WTC11 (cell line): Measurements from ENCODE around the gene ERP44. TPM values are rescaled to one million over a fixed set of nuclear protein-coding genes. Genes with fewer than 3 reads are reported as not detected.

ENCODE experiments used
- ATAC-seq: fragments of 200-7000 bp; cut with Tn5 transposase; 2 replicates; pipeline ENCODE4 v1.10.0; 2021; ENCODE audit warnings: mild to moderate bottlenecking, moderate library complexity
- CTCF ChIA-PET: fragments of 300-600 bp; sonication (Branson Sonifier 250); formaldehyde crosslinking; loops from one replicate; lab custom pipeline; 2021; ENCODE audit warnings: antibody characterized with exemption; lab: Charles Lee
- POLR2A ChIA-PET: fragments of 350-600 bp; sonication (Branson Sonifier 250); formaldehyde crosslinking; loops from one replicate; lab custom pipeline; 2021; ENCODE audit warnings: antibody characterized with exemption; lab: Charles Lee
- DNase-seq: peaks from one replicate; pipeline ENCODE4 v3.0.0; 2021; ENCODE audit warnings: low spot score
- H3K27ac Mint-ChIP-seq: 2 replicates; pipeline ENCODE4 v1.8.0; 2021; ENCODE audit warnings: mixed read lengths
- H3K27me3 Mint-ChIP-seq: 2 replicates; pipeline ENCODE4 v1.8.0; 2021; ENCODE audit warnings: low read depth, mild to moderate bottlenecking, moderate library complexity, mixed read lengths
- H3K36me3 Mint-ChIP-seq: 2 replicates; pipeline ENCODE4 v1.8.0; 2021; ENCODE audit warnings: mixed read lengths
- H3K4me1 Mint-ChIP-seq: 2 replicates; pipeline ENCODE4 v1.8.0; 2022; ENCODE audit warnings: mixed read lengths
- H3K4me3 Mint-ChIP-seq: 2 replicates; pipeline ENCODE4 v1.8.0; 2021; ENCODE audit warnings: mild to moderate bottlenecking, moderate library complexity, mixed read lengths
- H3K9me3 Mint-ChIP-seq: 2 replicates; pipeline ENCODE4 v1.8.0; 2021; ENCODE audit warnings: mixed read lengths
- ATF1 ChIP-seq: sonication (generic); formaldehyde crosslinking; IDR thresholded peaks from 2 replicates; pipeline ENCODE4 v1.8.1; 2023; ENCODE audit warnings: mild to moderate bottlenecking, moderate library complexity, missing genetic modification reagents
- EMX1 ChIP-seq: fragments of 250-450 bp; sonication (Bioruptor Pico); IDR thresholded peaks from 2 replicates; pipeline ENCODE4 v1.8.0; 2021; ENCODE audit warnings: mild to moderate bottlenecking
- FOXK1 ChIP-seq: sonication (generic); formaldehyde crosslinking; IDR thresholded peaks from 2 replicates; pipeline ENCODE4 v1.8.0; 2022; ENCODE audit warnings: mild to moderate bottlenecking, moderate library complexity, missing genetic modification reagents
- GABPB1 ChIP-seq: sonication (generic); formaldehyde crosslinking; IDR thresholded peaks from 2 replicates; pipeline ENCODE4 v1.8.1; 2023; ENCODE audit warnings: mild to moderate bottlenecking, missing genetic modification reagents
- GTF2I ChIP-seq: fragments of 250-450 bp; sonication (Bioruptor Pico); conservative IDR thresholded peaks from 2 replicates; pipeline ENCODE4 v1.4.0; 2021; ENCODE audit warnings: mild to moderate bottlenecking
- IRF2 ChIP-seq: sonication (generic); formaldehyde crosslinking; IDR thresholded peaks from 2 replicates; pipeline ENCODE4 v1.8.0; 2022; ENCODE audit warnings: low read depth, missing genetic modification reagents, borderline replicate concordance
- JAZF1 ChIP-seq: fragments of 250-450 bp; sonication (Bioruptor Pico); IDR thresholded peaks from 2 replicates; pipeline ENCODE4 v1.9.0; 2021; ENCODE audit warnings: moderate library complexity, mild to moderate bottlenecking, inconsistent platforms
- MXD4 ChIP-seq: fragments of 250-450 bp; sonication (Bioruptor Pico); IDR thresholded peaks from 2 replicates; pipeline ENCODE4 v1.8.0; 2021; ENCODE audit warnings: mild to moderate bottlenecking, moderate library complexity, borderline replicate concordance
- MYBL2 ChIP-seq: sonication (generic); formaldehyde crosslinking; IDR thresholded peaks from 2 replicates; pipeline ENCODE4 v1.8.1; 2023; ENCODE audit warnings: mild to moderate bottlenecking, moderate library complexity, missing genetic modification reagents
- RELA ChIP-seq: sonication (generic); formaldehyde crosslinking; IDR thresholded peaks from 2 replicates; pipeline ENCODE4 v1.8.1; 2022; ENCODE audit warnings: missing genetic modification reagents, mild to moderate bottlenecking, borderline replicate concordance
- TEAD4 ChIP-seq: sonication (generic); formaldehyde crosslinking; IDR thresholded peaks from 2 replicates; pipeline ENCODE4 v1.8.0; 2022; ENCODE audit warnings: mild to moderate bottlenecking, missing genetic modification reagents
- ZNF121 ChIP-seq: sonication (generic); formaldehyde crosslinking; IDR thresholded peaks from 2 replicates; pipeline ENCODE4 v1.8.0; 2023; ENCODE audit warnings: missing genetic modification reagents
- ZNF219 ChIP-seq: sonication (generic); formaldehyde crosslinking; IDR thresholded peaks from 2 replicates; pipeline ENCODE4 v1.8.0; 2023; ENCODE audit warnings: missing genetic modification reagents, mild to moderate bottlenecking, borderline replicate concordance
- ZNF671 ChIP-seq: fragments of 250-450 bp; sonication (Bioruptor Pico); IDR thresholded peaks from 2 replicates; pipeline ENCODE4 v1.8.0; 2021; ENCODE audit warnings: mild to moderate bottlenecking
- total RNA-seq: library from RNA; stranded (reverse); gene quantifications from 3 replicates; pipeline ENCODE4 v1.2.3, GENCODE V29; 2021
- TF ChIP-seq, protein P1 (sequence below): fragments of 250-450 bp; sonication (Bioruptor Pico); conservative IDR thresholded peaks from 2 replicates; pipeline ENCODE4 v1.9.0; 2021; ENCODE audit warnings: mild to moderate bottlenecking
- TF ChIP-seq, protein P2 (sequence below): fragments of 250-450 bp; sonication (Bioruptor Pico); IDR thresholded peaks from 2 replicates; pipeline ENCODE4 v1.9.0; 2021; ENCODE audit warnings: moderate library complexity, mild to moderate bottlenecking, inconsistent platforms, borderline replicate concordance
- TF ChIP-seq, protein P3 (sequence below): sonication (generic); formaldehyde crosslinking; conservative IDR thresholded peaks from 2 replicates; pipeline ENCODE4 v1.8.1; 2022; ENCODE audit warnings: mild to moderate bottlenecking, missing genetic modification reagents
- TF ChIP-seq, protein P4 (sequence below): sonication (generic); formaldehyde crosslinking; IDR thresholded peaks from 2 replicates; pipeline ENCODE4 v1.8.1; 2023; ENCODE audit warnings: mild to moderate bottlenecking, missing genetic modification reagents

Gene ERP44
- total RNA-seq, 1 experiment from 2014 or later = 13.7 TPM

DNA sequence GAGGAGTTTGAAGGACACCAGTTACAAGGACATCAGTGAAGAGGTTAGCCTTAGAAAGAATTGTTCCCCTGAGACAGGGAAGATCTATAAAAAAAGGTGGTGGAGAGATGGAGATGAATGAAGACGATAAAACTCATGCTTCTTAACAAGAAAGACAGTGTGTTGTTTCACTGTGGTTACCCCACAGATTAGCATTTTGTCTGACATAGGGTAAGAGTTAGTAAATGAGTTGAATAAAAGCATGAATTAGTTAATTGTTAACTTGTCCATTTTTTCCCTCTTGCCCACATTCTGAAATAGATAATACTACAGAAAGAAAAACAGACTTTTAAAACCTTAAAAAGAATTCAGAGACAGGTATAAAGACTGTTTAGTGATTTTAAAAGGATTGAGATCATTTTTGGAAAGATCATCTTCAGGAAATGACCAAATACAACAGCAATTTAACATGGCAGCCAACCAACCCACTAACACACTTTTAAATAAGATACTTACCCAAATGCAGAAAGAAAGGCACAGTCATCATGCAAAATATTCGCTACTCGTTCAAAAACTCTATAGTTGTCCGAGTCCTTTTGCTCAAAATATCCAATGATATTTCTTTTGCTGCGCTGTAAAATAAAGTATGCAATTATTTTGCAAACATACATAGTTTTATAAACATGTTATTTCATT lies 78.5 kb downstream of the ERP44 start:
- Mint-ChIP-seq H3K4me3 (no peak overlapping the region), H3K4me1 (0 out of 2 replicates have a peak, but pooled peaks cover 3% of the 10 kb centered on the region), H3K36me3 (peaks cover 10% of the 10 kb centered on the region), H3K27me3 (no peaks in the 10 kb centered on the region), H3K27ac (no peak overlapping the region), H3K9me3 (no peaks in the 10 kb centered on the region)
- no peak for DNase-seq
- ChIA-PET POLR2A (no interaction called here), CTCF (no interaction called here)
- ATAC-seq = no peak
- TF ChIP-seq, protein P1, sequence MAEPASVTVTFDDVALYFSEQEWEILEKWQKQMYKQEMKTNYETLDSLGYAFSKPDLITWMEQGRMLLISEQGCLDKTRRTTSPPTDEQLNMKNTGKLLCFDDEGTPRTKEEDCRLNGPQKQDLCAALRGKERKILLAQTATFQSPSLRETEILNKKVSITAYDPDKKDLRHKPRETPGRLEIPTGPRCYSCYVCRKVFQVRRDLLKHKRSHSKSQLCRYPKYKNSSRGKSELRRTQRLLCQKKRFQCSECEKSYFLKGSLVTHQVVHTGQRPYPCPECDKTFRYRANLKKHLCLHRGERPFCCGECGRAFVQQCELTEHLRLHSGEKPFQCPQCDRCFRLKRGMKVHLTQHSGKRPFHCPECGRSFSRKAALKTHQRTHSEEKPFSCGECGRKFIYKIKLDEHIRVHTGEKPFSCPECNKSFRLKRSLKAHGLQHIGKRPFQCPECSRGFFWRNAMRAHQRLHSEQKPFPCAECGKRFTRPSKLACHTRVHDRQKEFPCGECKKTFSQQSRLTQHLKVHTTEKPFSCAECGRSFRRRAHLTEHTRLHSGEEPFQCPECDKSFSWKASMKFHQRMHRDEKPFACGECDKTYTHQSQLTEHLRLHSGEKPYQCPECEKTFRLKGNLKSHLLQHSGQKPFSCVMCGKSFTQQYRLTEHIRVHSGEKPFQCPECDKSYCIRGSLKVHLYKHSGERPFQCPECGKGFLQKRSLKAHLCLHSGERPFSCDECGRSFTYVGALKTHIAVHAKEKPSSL (CRISPR knock-in tag) = no peak
- TF ChIP-seq IRF2 (no peak), MYBL2 (CRISPR knock-in tag) (no peak), GTF2I (CRISPR knock-in tag) (no peak), RELA (no peak), FOXK1 (CRISPR knock-in tag) (no peak), ZNF219 (CRISPR knock-in tag) (no peak), ATF1 (CRISPR knock-in tag) (no peak)
- TF ChIP-seq, protein P2, sequence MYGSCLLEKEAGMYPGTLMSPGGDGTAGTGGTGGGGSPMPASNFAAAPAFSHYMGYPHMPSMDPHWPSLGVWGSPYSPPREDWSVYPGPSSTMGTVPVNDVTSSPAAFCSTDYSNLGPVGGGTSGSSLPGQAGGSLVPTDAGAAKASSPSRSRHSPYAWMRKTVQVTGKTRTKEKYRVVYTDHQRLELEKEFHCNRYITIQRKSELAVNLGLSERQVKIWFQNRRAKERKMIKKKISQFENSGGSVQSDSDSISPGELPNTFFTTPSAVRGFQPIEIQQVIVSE = no peak

- DNase-seq (no peak), ATAC-seq (no peak)
- TF ChIP-seq ZNF121 (no peak), EMX1 (no peak), ZNF671 (CRISPR knock-in tag) (no peak)
- TF ChIP-seq, protein P3, sequence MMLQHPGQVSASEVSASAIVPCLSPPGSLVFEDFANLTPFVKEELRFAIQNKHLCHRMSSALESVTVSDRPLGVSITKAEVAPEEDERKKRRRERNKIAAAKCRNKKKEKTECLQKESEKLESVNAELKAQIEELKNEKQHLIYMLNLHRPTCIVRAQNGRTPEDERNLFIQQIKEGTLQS (CRISPR knock-in tag) = no peak
- TF ChIP-seq, protein P4, sequence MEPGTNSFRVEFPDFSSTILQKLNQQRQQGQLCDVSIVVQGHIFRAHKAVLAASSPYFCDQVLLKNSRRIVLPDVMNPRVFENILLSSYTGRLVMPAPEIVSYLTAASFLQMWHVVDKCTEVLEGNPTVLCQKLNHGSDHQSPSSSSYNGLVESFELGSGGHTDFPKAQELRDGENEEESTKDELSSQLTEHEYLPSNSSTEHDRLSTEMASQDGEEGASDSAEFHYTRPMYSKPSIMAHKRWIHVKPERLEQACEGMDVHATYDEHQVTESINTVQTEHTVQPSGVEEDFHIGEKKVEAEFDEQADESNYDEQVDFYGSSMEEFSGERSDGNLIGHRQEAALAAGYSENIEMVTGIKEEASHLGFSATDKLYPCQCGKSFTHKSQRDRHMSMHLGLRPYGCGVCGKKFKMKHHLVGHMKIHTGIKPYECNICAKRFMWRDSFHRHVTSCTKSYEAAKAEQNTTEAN = no peak
- POLR2A ChIA-PET = no interaction called here
- CTCF ChIA-PET = no interaction called here
- no peaks in the 10 kb centered on the region for H3K9me3 Mint-ChIP-seq
- no peaks in the 10 kb centered on the region for H3K27me3 Mint-ChIP-seq
- H3K4me1 Mint-ChIP-seq = 0 out of 2 replicates have a peak, but pooled peaks cover 3% of the 10 kb centered on the region
- no peak overlapping the region for H3K27ac Mint-ChIP-seq
- peaks cover 10% of the 10 kb centered on the region for H3K36me3 Mint-ChIP-seq
- H3K4me3 Mint-ChIP-seq = no peak overlapping the region
These were observed 79.3 kb downstream of the ERP44 start for GRCh38 chr9:100019541-100019940.

GRCh38 chr9:100014846-100015245 lies 84.0 kb downstream of the ERP44 start:
- ATAC-seq (no peak), DNase-seq (no peak)
- TF ChIP-seq ATF1 (CRISPR knock-in tag) = no peak
- no peak for TF ChIP-seq ZNF671 (CRISPR knock-in tag)
- TF ChIP-seq MXD4 (CRISPR knock-in tag) = no peak
- no peak for TF ChIP-seq GABPB1 (CRISPR knock-in tag)
- TF ChIP-seq ZNF219 (CRISPR knock-in tag) = no peak
- TF ChIP-seq TEAD4 (CRISPR knock-in tag) = no peak
- TF ChIP-seq JAZF1 (CRISPR knock-in tag) = no peak
- no peaks in the 10 kb centered on the region for H3K4me1 Mint-ChIP-seq
- POLR2A ChIA-PET = no interaction called here
- CTCF ChIA-PET = interaction anchor here (0.7 to 1.2 kb wide), 2 partner anchors 13 to 1166 kb away, joined by 3 to 4 read pairs; no protein-coding TSS in a partner anchor
- no peak overlapping the region for H3K4me3 Mint-ChIP-seq
- no peak overlapping the region for H3K27ac Mint-ChIP-seq
- H3K36me3 Mint-ChIP-seq = no peaks in the 10 kb centered on the region
- H3K9me3 Mint-ChIP-seq = no peaks in the 10 kb centered on the region
- no peaks in the 10 kb centered on the region for H3K27me3 Mint-ChIP-seq
